Retinal pigment epithelial cell (primary cell): ENCODE data around the gene QRICH2.

Source experiments
- DNase-seq: peaks from one replicate; pipeline ENCODE4 v3.0.0-alpha.2; 2010; ENCODE audit warnings: low read depth
- H3K4me3 ChIP-seq: 2 replicates; pipeline ENCODE4 v1.5.1; 2011; ENCODE audit warnings: mild to moderate bottlenecking, low read length, control low read depth, moderate library complexity
- TF ChIP-seq, protein P1 (sequence below): conservative IDR thresholded peaks from 2 replicates; pipeline ENCODE4 v1.5.1; 2011; ENCODE audit warnings: low read depth, low read length, control low read depth, inconsistent platforms

Gene QRICH2

DNA sequence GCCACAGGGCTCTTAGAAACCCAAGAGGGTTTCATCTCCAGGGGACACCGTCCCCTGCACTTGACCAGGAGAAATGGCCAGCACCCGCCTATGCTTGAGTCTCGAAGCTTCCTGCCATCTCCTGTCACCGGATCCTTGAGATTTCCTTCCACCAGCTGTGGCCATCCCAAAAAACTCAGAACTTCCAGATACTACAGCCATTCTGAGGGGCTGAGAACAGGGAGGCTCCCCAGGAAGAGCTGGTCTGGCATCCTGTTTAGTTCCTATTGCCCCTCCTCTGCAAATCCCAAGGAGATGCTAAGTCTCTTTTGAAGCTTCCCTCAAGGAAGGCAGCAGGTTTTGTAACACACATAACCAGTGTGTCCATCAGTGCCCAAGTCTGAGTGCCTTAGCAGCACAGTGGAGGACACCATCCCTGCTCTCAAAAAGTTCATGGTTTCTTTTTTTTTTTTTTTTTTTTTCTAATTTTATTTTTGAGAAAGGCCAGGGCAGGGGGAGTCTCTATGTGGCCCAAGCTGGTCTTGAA is 41.0 kb downstream of the QRICH2 start:
- DNase-seq: no peak
- peak overlapping the region; percentile 72 for H3K4me3 ChIP-seq
- TF ChIP-seq, protein P1, sequence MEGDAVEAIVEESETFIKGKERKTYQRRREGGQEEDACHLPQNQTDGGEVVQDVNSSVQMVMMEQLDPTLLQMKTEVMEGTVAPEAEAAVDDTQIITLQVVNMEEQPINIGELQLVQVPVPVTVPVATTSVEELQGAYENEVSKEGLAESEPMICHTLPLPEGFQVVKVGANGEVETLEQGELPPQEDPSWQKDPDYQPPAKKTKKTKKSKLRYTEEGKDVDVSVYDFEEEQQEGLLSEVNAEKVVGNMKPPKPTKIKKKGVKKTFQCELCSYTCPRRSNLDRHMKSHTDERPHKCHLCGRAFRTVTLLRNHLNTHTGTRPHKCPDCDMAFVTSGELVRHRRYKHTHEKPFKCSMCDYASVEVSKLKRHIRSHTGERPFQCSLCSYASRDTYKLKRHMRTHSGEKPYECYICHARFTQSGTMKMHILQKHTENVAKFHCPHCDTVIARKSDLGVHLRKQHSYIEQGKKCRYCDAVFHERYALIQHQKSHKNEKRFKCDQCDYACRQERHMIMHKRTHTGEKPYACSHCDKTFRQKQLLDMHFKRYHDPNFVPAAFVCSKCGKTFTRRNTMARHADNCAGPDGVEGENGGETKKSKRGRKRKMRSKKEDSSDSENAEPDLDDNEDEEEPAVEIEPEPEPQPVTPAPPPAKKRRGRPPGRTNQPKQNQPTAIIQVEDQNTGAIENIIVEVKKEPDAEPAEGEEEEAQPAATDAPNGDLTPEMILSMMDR: no peak

DNA sequence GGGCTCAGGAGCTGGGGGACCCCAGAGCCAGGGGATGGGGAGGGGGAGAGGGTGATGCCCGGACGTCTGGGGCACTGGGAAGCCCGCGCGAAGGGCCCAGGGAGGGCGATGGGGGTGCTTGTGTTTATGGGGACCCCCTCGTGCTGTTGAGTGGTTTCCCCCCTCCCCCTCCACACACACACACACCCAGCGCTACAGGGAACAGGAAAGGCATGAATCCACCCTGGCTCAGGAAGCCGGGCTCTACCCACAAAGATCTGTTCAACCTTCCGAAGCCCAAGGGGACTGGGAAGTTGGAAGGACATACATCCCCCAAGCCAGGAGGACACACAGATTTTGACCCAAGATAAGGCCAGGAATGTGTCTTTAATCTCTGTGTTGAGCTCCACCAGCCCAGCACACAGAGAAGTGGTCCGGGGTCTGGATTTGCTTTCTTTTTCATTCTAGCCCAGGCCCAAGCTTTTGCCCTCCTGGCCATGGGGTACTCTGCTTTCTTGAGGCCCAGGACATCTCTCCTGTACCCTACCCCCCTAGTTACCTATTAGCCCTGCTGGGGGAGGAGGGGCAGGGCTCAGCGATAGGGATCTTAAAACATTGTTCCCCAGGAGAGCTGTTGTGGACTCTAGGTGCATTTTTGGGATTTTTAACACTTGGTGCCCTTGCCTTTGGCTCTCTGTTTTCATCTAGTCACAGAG is 41.7 kb downstream of the QRICH2 start:
- TF ChIP-seq, protein P1: no peak
- H3K4me3 ChIP-seq: peak overlapping the region; percentile 72
- DNase-seq: no peak

DNA sequence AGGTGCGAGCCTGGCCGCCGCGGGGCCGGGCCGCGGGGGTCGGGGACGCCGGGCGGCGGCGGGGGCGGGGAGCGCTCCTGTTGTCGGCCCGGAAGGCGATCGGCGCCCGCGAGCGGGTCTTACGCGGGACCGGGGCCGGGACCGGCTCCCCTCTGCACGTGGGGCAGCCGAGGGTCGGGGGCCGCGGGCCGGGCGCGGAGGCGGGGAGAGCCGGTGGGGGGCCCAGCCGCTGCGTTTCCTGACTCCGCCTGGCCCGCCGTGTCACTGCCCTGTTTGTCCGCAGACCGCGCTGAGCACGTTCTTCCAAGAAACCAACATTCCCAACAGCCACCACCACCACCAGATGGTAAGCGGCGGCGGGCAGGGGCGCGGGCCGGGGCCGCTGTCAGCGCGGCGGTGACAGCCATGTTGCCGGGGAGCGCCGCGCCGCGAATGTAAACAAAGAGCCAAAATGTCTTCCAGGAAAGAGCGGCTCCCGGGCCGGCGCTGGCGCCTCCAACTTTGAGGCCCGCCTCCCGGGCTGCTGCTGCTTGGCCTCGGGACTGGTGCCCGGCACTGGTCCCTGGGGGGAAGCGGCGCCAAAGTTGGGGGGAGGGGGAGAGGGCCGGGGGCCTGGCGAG is 42.3 kb downstream of the QRICH2 start:
- TF ChIP-seq, protein P1: no peak
- DNase-seq: no peak
- peak overlapping the region; percentile 72 for H3K4me3 ChIP-seq

DNA sequence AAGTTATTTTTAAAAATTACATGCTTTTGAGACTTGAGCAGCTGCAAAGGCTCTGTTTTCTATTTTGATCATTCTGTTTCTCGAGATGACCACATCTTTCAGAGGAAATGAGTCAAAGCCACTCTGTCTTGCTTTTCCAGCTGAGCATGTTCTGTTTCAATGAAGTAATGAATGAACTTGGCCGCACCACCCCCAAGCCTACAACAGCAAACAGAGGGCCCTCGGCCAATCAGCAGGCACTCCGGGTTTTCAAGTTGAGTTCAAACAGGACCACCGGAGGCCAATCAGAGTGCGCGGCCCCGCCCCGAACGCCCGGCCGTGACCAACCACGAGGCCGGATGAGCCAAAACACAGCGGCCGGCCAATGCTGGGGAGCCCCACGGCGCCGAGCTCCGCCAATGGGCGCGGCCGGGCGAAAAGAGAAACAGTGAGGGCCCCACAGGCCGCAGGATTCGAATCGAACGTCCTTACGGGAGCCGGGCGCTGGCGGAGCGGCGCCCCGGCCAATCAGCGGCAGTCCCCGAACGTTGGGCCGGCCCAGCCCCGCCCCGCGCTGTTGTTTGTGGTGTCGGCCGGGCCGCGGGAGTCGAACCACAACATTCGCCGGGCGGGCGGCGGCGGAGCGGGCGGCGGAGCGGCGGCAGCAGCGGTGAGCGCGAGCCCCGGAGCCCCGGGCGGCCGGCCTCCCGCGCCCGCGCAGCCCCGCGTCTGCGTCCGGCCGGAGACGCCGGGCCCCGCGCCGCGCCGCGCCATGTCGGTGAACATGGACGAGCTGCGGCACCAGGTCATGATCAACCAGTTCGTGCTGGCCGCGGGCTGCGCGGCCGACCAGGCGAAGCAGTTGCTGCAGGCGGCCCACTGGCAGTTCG is 43.1 kb downstream of the QRICH2 start, which contains the start of gene UBALD2:
TSS of gene UBALD2 (plus strand) at position 594 of the 869 bp plus-strand sequence. CDS start at position 752, 158 bp downstream.
- TF ChIP-seq, protein P1: no peak
- DNase-seq: peak; percentile 97
- peak within 1 kb of the TSS; percentile 72 for H3K4me3 ChIP-seq

DNA sequence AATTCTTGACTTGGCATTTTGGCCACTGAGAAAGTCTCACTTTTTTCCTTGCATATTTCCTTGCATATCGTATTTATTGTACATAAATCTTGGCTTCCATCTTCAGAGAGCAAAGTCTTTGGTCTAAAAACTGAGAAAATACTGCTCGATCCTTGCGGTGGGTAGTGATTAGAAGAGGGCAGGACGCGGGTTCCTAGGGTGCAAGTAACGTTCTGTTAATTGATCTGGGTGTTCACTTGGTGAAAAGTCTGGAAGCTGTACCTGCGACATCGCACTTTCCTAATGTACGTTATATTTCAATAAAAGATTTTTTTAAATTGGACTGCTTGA is 43.7 kb downstream of the QRICH2 start:
- TF ChIP-seq, protein P1: no peak
- DNase-seq: no peak
- H3K4me3 ChIP-seq: no peak overlapping the region

DNA sequence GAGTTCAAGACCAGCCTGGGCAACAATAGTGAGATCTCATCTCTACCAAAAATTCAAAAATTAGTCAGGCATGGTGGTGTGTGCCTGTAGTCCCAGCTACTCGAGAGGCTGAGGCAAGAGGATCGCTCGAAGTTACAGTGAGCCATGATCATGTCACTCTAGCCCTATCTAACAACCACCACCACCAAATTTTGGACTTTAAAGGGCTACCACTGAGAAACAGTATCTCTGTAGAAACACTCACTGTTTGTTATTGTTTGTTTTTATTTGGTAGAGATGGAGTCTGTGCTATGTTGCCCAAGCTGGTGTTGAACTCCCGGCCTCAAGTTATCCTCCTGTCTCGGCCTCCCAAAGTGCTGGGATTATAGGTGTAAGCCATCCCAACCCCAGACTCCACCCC is 44.2 kb downstream of the QRICH2 start:
- no peak for DNase-seq
- TF ChIP-seq, protein P1: no peak
- no peak overlapping the region for H3K4me3 ChIP-seq
